Fibroblast of skin of scalp (primary cell): Measurements from ENCODE around the gene ZNF22.

Experiments used
- DNase-seq: peaks from one replicate; pipeline ENCODE4 v3.0.0-alpha.2; 2013

The ZNF22 gene

DNA sequence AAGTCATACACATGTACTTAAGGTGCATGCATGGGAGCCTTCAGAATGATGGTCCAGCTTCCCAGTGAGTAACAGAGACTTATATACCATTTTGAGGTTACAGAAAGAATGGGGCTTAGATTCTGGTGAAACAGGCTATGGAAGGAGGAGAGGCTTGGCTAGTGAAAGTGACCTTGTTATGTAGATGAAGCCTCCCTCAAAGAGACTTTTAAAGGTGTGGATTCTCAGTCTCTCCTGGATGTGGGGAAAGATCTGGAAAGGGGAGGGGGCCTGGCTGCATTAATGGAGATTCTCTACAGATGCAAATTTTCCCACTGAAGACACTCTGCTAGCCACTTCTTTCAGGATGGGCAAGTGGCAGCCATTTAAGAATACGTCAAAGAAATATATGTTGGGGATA lies 35.6 kb upstream of the ZNF22 start:
- no peak for DNase-seq

GRCh38 chr10:44965651-44966097 lies 35.0 kb upstream of the ZNF22 start:
- DNase-seq = no peak

DNA sequence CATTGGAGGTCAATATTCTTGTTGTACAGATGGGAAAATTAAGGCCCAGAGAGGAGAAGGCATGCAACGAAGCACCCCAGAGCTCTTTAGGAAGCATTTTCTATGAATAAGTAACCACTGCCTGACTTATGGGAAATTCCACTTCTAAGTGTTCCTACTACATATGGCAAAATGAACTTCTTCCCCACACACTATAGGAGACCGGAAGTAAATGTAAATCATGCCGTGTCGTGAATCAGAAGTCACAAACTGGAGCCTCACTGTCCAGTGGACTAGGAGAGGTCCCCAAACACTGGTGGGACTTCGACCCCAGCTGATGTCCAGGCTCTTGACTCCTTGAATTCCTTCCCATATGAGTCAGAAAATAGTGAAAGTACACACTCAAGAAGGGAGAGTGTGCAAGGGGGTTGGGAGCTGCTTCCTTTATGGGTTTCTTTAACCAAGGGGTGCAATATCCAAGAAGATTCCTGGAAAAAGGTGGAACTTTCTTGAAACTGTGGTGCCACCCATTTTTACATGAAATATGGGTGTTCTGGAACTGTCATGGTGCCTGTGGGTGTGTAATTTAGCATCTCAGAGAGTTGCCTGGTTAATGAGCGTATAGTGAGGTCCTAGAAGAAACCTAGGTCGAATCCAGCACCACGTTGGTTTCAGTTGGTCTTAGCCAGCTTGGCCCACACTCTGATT lies 34.5 kb upstream of the ZNF22 start:
- DNase-seq = peak; percentile 16

- DNase-seq = no peak
These were observed 33.8 kb upstream of the ZNF22 start for GRCh38 chr10:44966816-44967509.

DNA sequence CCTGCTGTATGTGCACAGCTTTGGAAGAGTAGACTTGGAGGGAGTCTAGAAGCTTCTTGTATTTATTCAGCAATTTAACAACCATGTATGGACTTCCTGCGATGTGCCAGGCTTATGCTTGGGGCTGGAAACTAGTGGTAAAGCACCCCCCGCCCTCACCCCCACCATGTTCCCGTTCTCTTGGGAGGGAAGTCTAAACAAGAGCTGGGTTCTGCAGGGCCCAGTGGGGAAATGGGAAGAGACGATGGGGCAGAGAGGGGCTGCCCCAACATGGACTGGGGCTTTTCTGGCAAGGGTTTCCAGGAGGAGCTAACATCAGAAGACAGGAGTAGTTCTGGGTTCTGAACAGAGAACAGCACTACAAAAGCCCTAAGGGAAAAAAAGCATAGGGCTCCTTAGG lies 33.1 kb upstream of the ZNF22 start:
- DNase-seq = no peak

DNA sequence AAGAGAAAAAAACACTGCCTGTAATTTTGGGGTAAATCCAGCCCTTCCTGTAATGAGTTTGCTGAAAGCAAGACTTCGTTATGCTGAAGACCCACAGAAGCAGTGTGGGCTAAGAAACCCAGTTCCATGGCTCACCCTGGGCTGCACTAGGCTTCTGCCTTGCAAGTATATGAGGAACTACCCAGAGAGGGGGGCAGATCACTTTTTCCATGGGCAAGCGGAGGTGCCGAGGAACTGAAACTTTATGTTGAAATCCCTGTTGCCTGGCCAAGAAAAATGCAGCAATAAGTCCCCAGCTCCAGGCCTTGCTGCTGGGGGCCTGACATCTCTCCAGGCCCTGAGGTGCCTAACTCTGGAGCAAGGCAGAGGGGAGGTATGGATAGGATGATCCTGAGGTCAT lies 32.6 kb upstream of the ZNF22 start:
- no peak for DNase-seq

DNA sequence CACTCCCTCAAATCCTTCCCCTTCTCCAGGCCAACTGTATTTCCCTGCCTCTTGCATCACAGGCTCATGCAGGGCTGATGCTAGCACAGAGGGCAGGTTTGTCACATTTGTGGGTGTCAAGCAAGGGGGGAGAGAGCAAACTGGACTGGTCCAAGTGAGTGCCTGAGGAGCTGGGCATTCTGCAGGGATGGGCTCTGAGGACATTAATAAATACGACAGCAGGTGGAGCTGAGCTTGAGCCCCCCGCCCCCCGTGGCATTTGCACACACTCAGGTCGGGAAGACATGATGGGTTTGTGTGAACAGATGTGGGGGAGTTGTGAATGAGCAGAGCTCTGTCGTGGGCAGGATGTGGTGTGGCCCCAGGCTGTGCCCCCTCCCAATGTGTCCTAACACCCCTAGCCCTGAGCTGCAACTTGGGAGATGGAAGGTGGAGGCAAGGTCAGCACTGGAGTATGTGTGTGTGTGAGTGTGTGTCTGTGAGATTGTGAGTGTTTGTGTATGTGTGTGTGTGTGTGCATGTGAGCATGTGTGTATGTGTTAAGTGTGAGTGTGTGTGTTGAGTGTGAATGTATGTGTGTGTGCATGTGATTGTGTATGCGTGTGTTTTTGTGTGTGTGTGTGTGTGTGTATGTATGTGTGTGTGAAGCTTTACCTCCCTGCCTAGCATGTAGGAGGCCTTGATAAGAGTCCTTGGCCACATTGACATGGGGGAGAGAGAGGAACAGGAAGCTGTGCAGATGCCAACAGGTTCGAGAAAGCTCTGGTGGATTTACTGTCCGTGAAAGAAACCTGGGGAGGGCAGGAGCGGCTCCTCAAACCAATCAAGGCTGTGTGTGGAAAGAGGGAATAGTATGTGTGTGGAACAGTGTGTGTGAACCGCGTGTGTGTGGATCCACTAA lies 32.0 kb upstream of the ZNF22 start:
- no peak for DNase-seq

DNA sequence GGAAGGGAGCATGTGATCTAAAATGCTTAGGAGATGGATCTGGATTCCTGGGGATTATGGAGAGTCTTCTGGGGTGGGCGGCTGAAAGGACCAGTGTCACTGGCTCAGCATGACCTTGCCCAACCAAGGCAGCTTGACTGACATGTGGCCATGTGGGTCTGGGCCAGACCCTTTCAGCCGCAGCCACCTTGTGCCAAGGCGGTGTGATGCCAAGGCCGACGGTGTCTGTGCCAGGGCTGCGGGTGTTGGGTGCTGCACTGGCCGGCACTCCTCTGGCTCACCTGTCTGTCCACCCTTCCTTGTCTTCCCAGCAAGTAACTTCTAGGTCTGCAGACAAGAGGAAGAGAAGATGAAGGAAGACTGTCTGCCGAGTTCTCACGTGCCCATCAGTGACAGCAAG lies 30.9 kb upstream of the ZNF22 start:
- DNase-seq = no peak

DNA sequence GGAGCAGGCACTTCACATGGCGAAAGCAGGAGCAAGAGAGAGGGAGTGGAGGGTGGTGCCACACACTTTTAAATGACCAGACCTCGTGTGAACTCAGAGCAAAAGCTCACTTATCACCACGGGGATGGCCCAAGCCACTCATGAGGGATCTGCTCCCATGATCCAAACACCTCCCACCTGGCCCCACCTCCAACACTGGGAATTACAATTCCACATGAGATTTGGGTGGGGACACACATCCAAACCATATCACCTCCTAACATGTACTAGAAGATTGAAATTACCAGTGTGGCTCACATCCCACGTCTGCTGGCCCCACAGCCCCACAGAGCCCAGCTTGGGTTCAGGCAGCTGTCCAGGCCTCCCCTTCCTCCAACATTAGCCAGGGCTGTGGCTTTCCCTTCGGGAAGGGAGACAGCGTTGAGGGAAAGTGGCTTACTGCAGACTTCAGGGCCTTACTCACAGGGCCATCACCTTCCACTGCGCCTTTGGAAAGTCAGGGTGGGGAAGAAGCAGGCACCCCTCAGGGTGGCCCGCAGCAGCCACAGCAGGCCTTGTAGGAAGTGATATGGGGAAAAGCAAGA lies 29.8 kb upstream of the ZNF22 start:
- no peak for DNase-seq

DNA sequence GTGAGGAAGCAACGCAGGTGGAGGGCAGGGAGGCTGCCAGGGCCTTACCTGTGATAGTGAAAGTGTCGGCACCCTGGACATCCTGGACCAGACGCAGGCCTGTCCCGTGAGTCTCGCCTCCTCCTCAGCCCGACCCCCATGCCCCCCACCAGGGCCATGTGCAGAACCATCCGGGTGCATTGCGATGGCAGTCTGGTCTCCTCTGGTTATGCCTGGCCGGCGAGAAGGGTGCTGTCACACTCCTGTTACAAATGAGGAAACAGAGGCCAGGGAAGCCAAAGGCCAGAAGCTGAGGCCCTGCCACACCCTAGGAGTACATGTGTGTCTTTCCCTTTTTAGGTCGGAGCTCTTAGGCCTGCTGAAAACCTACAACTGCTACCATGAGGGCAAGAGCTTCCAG lies 29.3 kb upstream of the ZNF22 start:
- DNase-seq = no peak

DNA sequence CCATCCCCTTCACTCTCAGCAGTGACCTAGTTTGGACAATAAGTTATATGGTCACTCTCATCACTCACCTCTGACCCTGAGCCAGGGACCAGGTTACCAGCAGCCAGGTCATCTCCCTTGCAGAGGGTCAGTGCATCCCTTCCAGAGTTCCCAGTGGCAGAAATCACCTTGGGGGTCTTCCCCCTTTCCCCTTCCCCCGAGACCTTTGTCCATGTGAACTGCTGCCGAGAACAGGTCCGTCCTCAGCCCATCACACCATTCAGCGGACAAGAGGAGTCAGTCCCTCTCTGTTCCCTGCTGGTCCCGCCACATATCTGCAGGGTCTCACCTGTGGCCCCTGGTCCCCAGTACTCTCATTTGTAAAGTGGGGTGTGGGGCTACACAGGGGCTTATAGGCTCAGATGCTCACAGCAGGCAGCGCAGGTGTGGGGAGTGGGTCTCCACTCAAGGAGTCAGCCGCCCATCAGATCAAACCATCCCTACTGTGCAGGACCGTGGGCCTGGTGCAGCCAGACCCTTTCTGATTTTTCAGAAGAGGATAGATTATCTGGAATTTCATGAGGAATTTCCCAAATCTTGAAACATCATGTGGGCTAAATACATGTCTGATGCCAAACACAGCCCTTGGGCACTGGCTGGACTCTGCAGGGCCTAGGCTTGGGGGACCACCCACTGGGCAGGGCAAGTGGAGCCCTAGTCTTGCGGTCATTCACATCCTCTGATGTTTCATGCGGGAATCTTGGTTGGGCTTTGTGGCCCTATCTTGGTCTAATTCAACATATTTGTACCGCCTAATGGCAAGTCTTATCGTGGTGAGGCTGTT lies 28.6 kb upstream of the ZNF22 start:
- no peak for DNase-seq

DNA sequence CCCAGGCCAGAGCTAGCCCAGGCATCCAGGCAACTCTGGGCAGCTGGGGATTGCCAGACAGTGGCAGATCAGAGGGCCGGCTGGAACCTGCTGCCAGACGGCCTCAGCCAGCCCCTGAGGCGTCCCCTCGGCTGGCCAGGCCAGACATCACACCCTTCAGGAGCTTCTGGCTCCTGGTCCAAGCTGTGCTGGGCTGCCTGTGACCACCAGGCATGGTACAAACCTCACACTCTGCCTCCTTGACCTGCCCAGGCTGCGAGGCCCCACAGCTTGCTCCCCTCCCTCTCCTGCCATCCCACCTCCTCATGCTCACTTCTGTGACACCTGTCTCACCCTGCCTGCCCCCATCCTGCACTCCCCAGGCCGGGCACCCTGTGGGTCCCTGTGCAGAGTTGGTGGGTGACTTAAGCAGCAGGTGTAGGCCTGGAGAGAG lies 27.8 kb upstream of the ZNF22 start:
- no peak for DNase-seq

DNA sequence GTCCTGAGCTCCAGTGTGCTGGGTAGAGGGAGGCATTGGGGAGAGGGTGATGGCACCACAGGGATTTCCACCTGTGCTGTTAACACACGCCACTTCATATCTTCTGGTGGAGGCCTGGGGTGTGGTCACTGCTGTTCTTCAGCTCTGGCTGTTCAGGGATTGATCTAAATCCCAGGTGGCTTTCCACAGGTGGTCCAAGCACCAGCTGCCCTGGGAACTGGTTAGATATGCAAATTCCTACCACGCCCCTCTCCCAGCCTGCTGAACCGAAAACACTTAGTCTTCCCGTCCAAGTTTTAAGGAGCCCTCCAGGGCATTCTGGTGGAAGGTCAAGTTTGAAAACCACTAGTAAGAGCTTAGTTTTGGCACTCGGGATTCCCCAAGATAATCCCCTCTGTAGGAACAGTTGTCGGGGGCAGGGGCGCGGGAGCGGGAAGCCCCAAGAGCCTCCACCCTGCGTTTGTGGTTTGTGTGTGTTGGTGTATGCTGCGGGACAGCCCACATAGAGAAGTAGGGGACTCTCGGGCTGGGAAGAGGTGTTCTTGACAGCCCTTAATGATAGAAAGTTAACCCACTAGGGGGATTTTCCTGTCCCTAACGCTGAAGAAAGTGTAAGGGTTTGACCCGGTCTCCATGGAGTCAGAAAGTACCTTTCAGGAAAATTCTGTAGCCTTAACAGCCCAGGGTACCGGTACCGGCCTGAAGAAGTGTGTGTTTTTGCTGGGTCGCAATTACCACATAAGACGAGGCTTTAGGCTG lies 27.2 kb upstream of the ZNF22 start:
- DNase-seq = no peak

DNA sequence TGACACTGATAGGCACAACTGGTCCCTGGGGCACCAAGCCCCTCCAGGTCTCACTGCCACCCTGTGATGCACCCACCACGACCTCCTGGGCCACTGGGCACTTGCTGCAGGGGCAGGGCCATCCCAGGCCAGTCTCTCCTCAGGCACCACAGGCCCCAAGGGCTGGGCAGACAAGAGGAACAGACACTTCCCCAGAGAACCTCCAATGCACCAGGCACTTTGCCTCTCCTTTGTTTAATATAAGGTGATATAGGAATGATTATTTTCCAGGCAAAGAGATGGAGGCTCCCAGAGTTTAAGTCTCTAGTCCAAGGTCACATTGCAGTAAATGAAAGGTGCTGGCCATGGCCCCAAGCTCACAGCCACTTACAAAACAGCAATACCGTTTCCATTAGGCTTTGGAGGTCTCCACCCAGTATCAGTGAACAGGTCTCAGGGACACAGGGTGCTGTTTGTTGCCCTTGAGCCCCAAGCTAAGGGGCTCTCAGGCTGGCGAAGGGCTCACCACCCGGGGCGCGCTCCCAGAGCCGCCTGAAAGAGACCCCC lies 26.6 kb upstream of the ZNF22 start:
- DNase-seq = no peak

GRCh38 chr10:44974628-44975430 lies 25.9 kb upstream of the ZNF22 start:
- peak; percentile 71 for DNase-seq

DNA sequence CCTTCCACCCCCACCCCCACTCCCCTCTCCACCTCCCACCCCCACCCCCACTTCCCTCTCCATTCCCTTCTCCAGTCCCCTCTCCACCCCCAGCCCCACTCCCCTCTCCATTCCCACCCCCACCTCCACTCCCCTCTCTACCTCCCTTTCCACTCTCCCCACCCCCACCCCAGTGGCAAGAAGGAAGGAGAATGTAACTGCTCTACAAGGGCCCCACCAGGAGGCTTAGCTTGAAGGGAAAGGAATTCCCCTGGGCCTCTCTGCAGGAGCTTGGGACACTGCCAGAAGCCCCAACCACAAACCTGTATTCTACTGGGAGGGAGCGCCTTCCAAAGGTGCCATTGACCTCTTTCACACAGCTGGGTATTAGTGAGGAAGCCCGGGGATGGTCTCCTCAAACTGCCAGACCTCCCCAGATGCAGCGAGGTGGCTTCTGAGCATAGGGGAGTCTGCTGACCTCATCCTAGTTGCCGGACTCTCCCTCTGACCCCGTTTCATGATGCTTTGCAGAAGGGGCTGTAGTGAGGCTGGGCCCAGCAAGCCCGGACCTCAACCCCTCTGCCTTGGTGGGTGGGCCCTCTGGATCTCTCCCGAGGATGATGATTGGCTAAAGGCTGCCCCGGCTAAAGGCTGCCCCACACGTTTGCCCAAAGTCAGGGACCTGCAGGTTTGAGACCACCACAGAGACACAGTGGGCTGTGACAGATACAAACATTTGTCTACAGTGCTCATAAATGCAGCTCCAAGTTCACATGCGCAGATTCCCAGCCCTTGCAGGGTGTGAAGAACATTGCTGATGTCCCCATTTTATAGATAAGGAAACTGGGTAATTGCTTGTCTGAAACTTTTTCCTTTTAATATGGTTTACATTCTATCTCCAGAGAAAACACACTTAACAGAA lies 25.0 kb upstream of the ZNF22 start:
- peak; percentile 59 for DNase-seq

- DNase-seq = no peak
These were observed 24.1 kb upstream of the ZNF22 start for GRCh38 chr10:44976352-44977198.
